IgD-negative memory B cell (primary cell): ENCODE measurements around the gene RPL35. TPM values are rescaled to one million over a fixed set of nuclear protein-coding genes. Genes with fewer than 3 reads are reported as not detected.

Source experiments
- H3K27ac Mint-ChIP-seq, 3 donors: one replicate each; pipeline ENCODE4 v1.8.0; 2020 to 2022; ENCODE audit warnings: mild to moderate bottlenecking in 3 of 3, mixed read lengths in 3 of 3, moderate library complexity in 1 of 3
- H3K27me3 Mint-ChIP-seq: one replicate; pipeline ENCODE4 v1.8.0; 2021; ENCODE audit warnings: mixed read lengths
- H3K36me3 Mint-ChIP-seq: one replicate; pipeline ENCODE4 v1.8.0; 2020; ENCODE audit warnings: mild to moderate bottlenecking, mixed read lengths
- H3K4me1 Mint-ChIP-seq, 3 donors: one replicate each; pipeline ENCODE4 v1.8.0; 2020 to 2022; ENCODE audit warnings: mixed read lengths in 3 of 3, mild to moderate bottlenecking in 1 of 3
- H3K4me3 Mint-ChIP-seq, 4 donors: one replicate each; pipeline ENCODE4 v1.8.0; 2020 to 2022; ENCODE audit warnings: mild to moderate bottlenecking in 4 of 4, mixed read lengths in 4 of 4, moderate library complexity in 3 of 4
- H3K9me3 Mint-ChIP-seq, 3 donors: one replicate each; pipeline ENCODE4 v1.8.0; 2020 to 2021; ENCODE audit warnings: mixed read lengths in 3 of 3, mild to moderate bottlenecking in 1 of 3
- polyA plus RNA-seq: library from polyadenylated mRNA; unstranded; fragments of 300-500 nt; fragmentation: Illumina TruSeq; gene quantifications from one replicate; pipeline ENCODE4 v1.2.3, GENCODE V29; 2021

Gene RPL35
- polyA plus RNA-seq, result 2,381 TPM

- Mint-ChIP-seq H3K36me3 (no peaks in the 10 kb centered on the region), H3K27ac (peak within 1 kb of the TSS; percentile 86 to 98 (median 94)), H3K4me3 (peak within 1 kb of the TSS; percentile 96 to 99 (median 97)), H3K9me3 (no peaks in the 10 kb centered on the region), H3K4me1 (peaks cover 12 to 26% (median 24%) of the 10 kb centered on the region in 3 donors), H3K27me3 (no peaks in the 10 kb centered on the region)
Observed at GRCh38 chr9:124861342-124862229, at the start of gene RPL35, which contains the start of gene ARPC5L. Gene RPL35 (minus strand): TSS chr9:124861957. CDS start chr9:124861912, 45 bp downstream. Gene ARPC5L (plus strand): TSS chr9:124862130. CDS start chr9:124869291, 7,161 bp downstream.

GRCh38 chr9:124908098-124908497 lies 46.3 kb upstream of the RPL35 start:
- Mint-ChIP-seq H3K27ac (no peak overlapping the region), H3K36me3 (peaks cover 13% of the 10 kb centered on the region), H3K4me1 (peaks cover 0 to 2% (median 0%) of the 10 kb centered on the region in 3 donors), H3K27me3 (no peaks in the 10 kb centered on the region), H3K9me3 (no peaks in the 10 kb centered on the region), H3K4me3 (no peak overlapping the region)

- Mint-ChIP-seq H3K36me3 (peaks cover 9% of the 10 kb centered on the region), H3K27ac (no peak overlapping the region), H3K4me3 (no peak overlapping the region), H3K4me1 (peaks cover 0 to 1% (median 0%) of the 10 kb centered on the region in 3 donors), H3K27me3 (no peaks in the 10 kb centered on the region), H3K9me3 (no peaks in the 10 kb centered on the region)
Observed at GRCh38 chr9:124906966-124907365, 45.2 kb upstream of the RPL35 start.

- no peak overlapping the region for H3K4me3 Mint-ChIP-seq
- no peaks in the 10 kb centered on the region for H3K27me3 Mint-ChIP-seq
- H3K4me1 Mint-ChIP-seq, result no peaks in the 10 kb centered on the region
- H3K9me3 Mint-ChIP-seq, result no peaks in the 10 kb centered on the region
- H3K36me3 Mint-ChIP-seq, result peaks cover 7% of the 10 kb centered on the region
- no peak overlapping the region for H3K27ac Mint-ChIP-seq
Observed at GRCh38 chr9:124899845-124900244, 38.1 kb upstream of the RPL35 start.

GRCh38 chr9:124897570-124898460 lies 36.1 kb upstream of the RPL35 start:
- Mint-ChIP-seq H3K4me3 (no peak overlapping the region), H3K4me1 (peaks cover 0 to 4% (median 0%) of the 10 kb centered on the region in 3 donors), H3K27ac (no peak overlapping the region), H3K27me3 (no peaks in the 10 kb centered on the region), H3K36me3 (peaks cover 7% of the 10 kb centered on the region), H3K9me3 (no peaks in the 10 kb centered on the region)

GRCh38 chr9:124894741-124895170 lies 33.0 kb upstream of the RPL35 start:
- Mint-ChIP-seq H3K9me3 (no peaks in the 10 kb centered on the region), H3K27ac (peak overlapping the region in 2 of 3 donors; percentile 45 to 53), H3K4me3 (no peak overlapping the region), H3K36me3 (peaks cover 6% of the 10 kb centered on the region), H3K4me1 (peaks cover 0 to 4% (median 0%) of the 10 kb centered on the region in 3 donors), H3K27me3 (no peaks in the 10 kb centered on the region)

- Mint-ChIP-seq H3K4me3 (no peak overlapping the region), H3K36me3 (peaks cover 6% of the 10 kb centered on the region), H3K27ac (no peak overlapping the region), H3K9me3 (no peaks in the 10 kb centered on the region), H3K27me3 (no peaks in the 10 kb centered on the region), H3K4me1 (peaks cover 0 to 4% (median 0%) of the 10 kb centered on the region in 3 donors)
Observed at GRCh38 chr9:124894035-124894740, 32.4 kb upstream of the RPL35 start.

- Mint-ChIP-seq H3K27ac (peak overlapping the region in 1 of 3 donors; percentile 52), H3K4me3 (no peak overlapping the region), H3K9me3 (no peaks in the 10 kb centered on the region), H3K4me1 (peaks cover 0 to 4% (median 2%) of the 10 kb centered on the region in 3 donors), H3K27me3 (no peaks in the 10 kb centered on the region), H3K36me3 (peaks cover 5% of the 10 kb centered on the region)
Observed at GRCh38 chr9:124890179-124890578, 28.4 kb upstream of the RPL35 start.

- H3K4me1 Mint-ChIP-seq, result peaks cover 0 to 2% (median 0%) of the 10 kb centered on the region in 3 donors
- no peak overlapping the region for H3K4me3 Mint-ChIP-seq
- H3K27me3 Mint-ChIP-seq, result no peaks in the 10 kb centered on the region
- H3K36me3 Mint-ChIP-seq, result peaks cover 6% of the 10 kb centered on the region
- H3K9me3 Mint-ChIP-seq, result no peaks in the 10 kb centered on the region
- peak overlapping the region in 1 of 3 donors; percentile 53 for H3K27ac Mint-ChIP-seq
Observed at GRCh38 chr9:124889006-124889405, 27.2 kb upstream of the RPL35 start.

- H3K4me1 Mint-ChIP-seq, result peaks cover 0 to 2% (median under 1%) of the 10 kb centered on the region in 3 donors
- peaks cover 7% of the 10 kb centered on the region for H3K36me3 Mint-ChIP-seq
- no peaks in the 10 kb centered on the region for H3K27me3 Mint-ChIP-seq
Observed at GRCh38 chr9:124887832-124888231, 26.1 kb upstream of the RPL35 start.

GRCh38 chr9:124886866-124887492 lies 25.2 kb upstream of the RPL35 start:
- H3K4me1 Mint-ChIP-seq, result peaks cover 0 to 3% (median 2%) of the 10 kb centered on the region in 3 donors
- H3K27ac Mint-ChIP-seq, result no peak overlapping the region
- H3K4me3 Mint-ChIP-seq, result no peak overlapping the region
- peaks cover 5% of the 10 kb centered on the region for H3K36me3 Mint-ChIP-seq
- H3K27me3 Mint-ChIP-seq, result no peaks in the 10 kb centered on the region
- no peaks in the 10 kb centered on the region for H3K9me3 Mint-ChIP-seq

More at GRCh38 chr9:124887832-124888231, 26.1 kb upstream of the RPL35 start:
- Mint-ChIP-seq H3K27ac (no peak overlapping the region), H3K4me3 (no peak overlapping the region), H3K9me3 (no peaks in the 10 kb centered on the region)

- no peaks in the 10 kb centered on the region for H3K9me3 Mint-ChIP-seq
Observed at GRCh38 chr9:124886461-124886860, 24.7 kb upstream of the RPL35 start.

GRCh38 chr9:124885551-124885950 lies 23.8 kb upstream of the RPL35 start:
- H3K27ac Mint-ChIP-seq, result peak overlapping the region in 1 of 3 donors; percentile 64
- peaks cover 5% of the 10 kb centered on the region for H3K36me3 Mint-ChIP-seq
- peaks cover 0 to 8% (median 5%) of the 10 kb centered on the region in 3 donors for H3K4me1 Mint-ChIP-seq

More at GRCh38 chr9:124886461-124886860, 24.7 kb upstream of the RPL35 start:
- Mint-ChIP-seq H3K36me3 (peaks cover 5% of the 10 kb centered on the region), H3K4me1 (peaks cover 0 to 5% (median 2%) of the 10 kb centered on the region in 3 donors), H3K27ac (no peak overlapping the region), H3K4me3 (no peak overlapping the region), H3K27me3 (no peaks in the 10 kb centered on the region)

GRCh38 chr9:124884376-124884775 lies 22.6 kb upstream of the RPL35 start:
- Mint-ChIP-seq H3K4me3 (no peak overlapping the region), H3K9me3 (no peaks in the 10 kb centered on the region), H3K27me3 (no peaks in the 10 kb centered on the region), H3K4me1 (peaks cover 0 to 14% (median 8%) of the 10 kb centered on the region in 3 donors), H3K36me3 (peaks cover 5% of the 10 kb centered on the region), H3K27ac (no peak overlapping the region)

More at GRCh38 chr9:124885551-124885950, 23.8 kb upstream of the RPL35 start:
- Mint-ChIP-seq H3K9me3 (no peaks in the 10 kb centered on the region), H3K4me3 (peak overlapping the region in 1 of 4 donors; percentile 4), H3K27me3 (no peaks in the 10 kb centered on the region)
